ENCODE data around the gene TNIP2. TPM values are rescaled to one million over a fixed set of nuclear protein-coding genes. Genes with fewer than 3 reads are reported as not detected.

TNIP2 gene
- total and polyA plus RNA-seq, 12 donors = 12.6 to 33.7 (median 18.4) TPM

GRCh38 chr4:2799971-2800690 is 44.0 kb upstream of the TNIP2 start:
- DNase-seq (peak in 1 of 2 donors; percentile 58), ATAC-seq (peak; percentile 14 to 55 (median 33))
- Histone ChIP-seq H3K27me3 (no peaks in the 10 kb centered on the region), H3K27ac (peak overlapping the region; percentile 52 to 96 (median 88)), H3K9me3 (no peaks in the 10 kb centered on the region), H3K36me3 (peaks cover 0 to 36% (median 0%) of the 10 kb centered on the region in 9 donors), H3K4me1 (peaks cover 55 to 99% (median 96%) of the 10 kb centered on the region in 9 donors), H3K4me3 (peak overlapping the region in 9 of 10 donors; percentile 8 to 57 (median 33))
- WGBS, 2 donors = 48 to 51% methylated on average over 21 to 23 of the region's 23 CpGs
- intact Hi-C loops (cut with DNase I) = loop anchor here in 4 of 10 donors (5.0 kb wide), 3 partner anchors 38 to 72 kb away; partner anchors contain the start of gene ADD1 (in 2 of the 4)
- peak in 3 of 9 donors; percentile 12 to 31 (median 27) for TF ChIP-seq CTCF (IDR thresholded peaks at IDR 0.05)

GRCh38 chr4:2799224-2799911 is 43.2 kb upstream of the TNIP2 start:
- peak overlapping the region in 9 of 10 donors; percentile 6 to 57 (median 33) for H3K4me3 ChIP-seq
- DNase-seq (peak; percentile 23), ATAC-seq (no peak)
- WGBS, 2 donors = 70 to 85% methylated on average over 14 of the region's 14 CpGs
- peaks cover 0 to 30% (median 0%) of the 10 kb centered on the region in 9 donors for H3K36me3 ChIP-seq
- intact Hi-C loops (cut with DNase I) = loop anchor here in 2 of 10 donors (5.0 kb wide), 1 partner anchor 43 kb away; the partner anchor contains the start of gene ADD1 (in 2 of the 2)
- TF ChIP-seq CTCF (IDR thresholded peaks at IDR 0.05) = no peak
- H3K27me3 ChIP-seq = no peaks in the 10 kb centered on the region
- H3K4me1 ChIP-seq = peaks cover 56 to 99% (median 96%) of the 10 kb centered on the region in 9 donors
- peak overlapping the region; percentile 52 to 96 (median 88) for H3K27ac ChIP-seq
- H3K9me3 ChIP-seq = no peaks in the 10 kb centered on the region

- no peak for TF ChIP-seq CTCF (IDR thresholded peaks at IDR 0.05)
- intact Hi-C loops (cut with DNase I) = loop anchor here in 2 of 10 donors (5.0 kb wide), 1 partner anchor 44 kb away; the partner anchor contains the start of gene ADD1 (in 2 of the 2)
- peak overlapping the region in 7 of 10 donors; percentile 6 to 57 (median 34) for H3K4me3 ChIP-seq
- 40 to 55% methylated on average over 29 of the region's 29 CpGs for WGBS, 2 donors
- no peaks in the 10 kb centered on the region for H3K9me3 ChIP-seq
- H3K27me3 ChIP-seq = no peaks in the 10 kb centered on the region
- peak; percentile 71 to 80 for DNase-seq
- H3K27ac ChIP-seq = peak overlapping the region; percentile 52 to 96 (median 88)
- H3K36me3 ChIP-seq = peaks cover 0 to 23% (median 0%) of the 10 kb centered on the region in 9 donors
- peaks cover 60 to 99% (median 96%) of the 10 kb centered on the region in 9 donors for H3K4me1 ChIP-seq
- ATAC-seq = peak; percentile 4 to 41 (median 19)
Observed at GRCh38 chr4:2798399-2799223, 42.5 kb upstream of the TNIP2 start.
